Measurements from ENCODE around the gene TBC1D1.

TBC1D1 gene

DNA sequence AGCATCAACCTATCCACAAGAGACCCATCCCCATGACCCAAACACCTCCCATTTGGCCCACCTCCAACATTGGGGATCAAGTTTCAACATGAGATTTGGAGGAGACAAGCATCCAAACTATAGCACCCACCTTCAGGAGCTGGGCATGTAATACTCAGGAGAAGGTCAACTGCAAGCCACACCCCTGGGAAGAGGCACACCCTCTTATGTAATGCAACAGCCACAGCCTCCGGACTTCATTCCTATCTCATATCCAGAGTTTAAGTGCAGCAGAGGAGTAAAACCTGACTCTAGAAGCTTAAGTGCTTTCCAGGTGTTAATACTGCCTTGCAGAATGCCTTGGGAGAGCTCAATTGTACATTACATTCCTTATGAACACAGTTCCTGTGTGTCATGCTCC is 266.7 kb downstream of the TBC1D1 start:
- TF ChIP-seq, protein P1, sequence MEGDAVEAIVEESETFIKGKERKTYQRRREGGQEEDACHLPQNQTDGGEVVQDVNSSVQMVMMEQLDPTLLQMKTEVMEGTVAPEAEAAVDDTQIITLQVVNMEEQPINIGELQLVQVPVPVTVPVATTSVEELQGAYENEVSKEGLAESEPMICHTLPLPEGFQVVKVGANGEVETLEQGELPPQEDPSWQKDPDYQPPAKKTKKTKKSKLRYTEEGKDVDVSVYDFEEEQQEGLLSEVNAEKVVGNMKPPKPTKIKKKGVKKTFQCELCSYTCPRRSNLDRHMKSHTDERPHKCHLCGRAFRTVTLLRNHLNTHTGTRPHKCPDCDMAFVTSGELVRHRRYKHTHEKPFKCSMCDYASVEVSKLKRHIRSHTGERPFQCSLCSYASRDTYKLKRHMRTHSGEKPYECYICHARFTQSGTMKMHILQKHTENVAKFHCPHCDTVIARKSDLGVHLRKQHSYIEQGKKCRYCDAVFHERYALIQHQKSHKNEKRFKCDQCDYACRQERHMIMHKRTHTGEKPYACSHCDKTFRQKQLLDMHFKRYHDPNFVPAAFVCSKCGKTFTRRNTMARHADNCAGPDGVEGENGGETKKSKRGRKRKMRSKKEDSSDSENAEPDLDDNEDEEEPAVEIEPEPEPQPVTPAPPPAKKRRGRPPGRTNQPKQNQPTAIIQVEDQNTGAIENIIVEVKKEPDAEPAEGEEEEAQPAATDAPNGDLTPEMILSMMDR (IDR thresholded peaks at IDR 0.05; ENCODE audit: extremely low read depth, insufficient read depth, missing control alignments) = no peak
- in situ Hi-C loops (cut with MboI; ENCODE audit: low pct_unique_long_range_greater_than_20kb, low sequenced_read_pairs, unreplicated experiment) = no loop called here
- no peak for DNase-seq (ENCODE audit: low spot score)

DNA sequence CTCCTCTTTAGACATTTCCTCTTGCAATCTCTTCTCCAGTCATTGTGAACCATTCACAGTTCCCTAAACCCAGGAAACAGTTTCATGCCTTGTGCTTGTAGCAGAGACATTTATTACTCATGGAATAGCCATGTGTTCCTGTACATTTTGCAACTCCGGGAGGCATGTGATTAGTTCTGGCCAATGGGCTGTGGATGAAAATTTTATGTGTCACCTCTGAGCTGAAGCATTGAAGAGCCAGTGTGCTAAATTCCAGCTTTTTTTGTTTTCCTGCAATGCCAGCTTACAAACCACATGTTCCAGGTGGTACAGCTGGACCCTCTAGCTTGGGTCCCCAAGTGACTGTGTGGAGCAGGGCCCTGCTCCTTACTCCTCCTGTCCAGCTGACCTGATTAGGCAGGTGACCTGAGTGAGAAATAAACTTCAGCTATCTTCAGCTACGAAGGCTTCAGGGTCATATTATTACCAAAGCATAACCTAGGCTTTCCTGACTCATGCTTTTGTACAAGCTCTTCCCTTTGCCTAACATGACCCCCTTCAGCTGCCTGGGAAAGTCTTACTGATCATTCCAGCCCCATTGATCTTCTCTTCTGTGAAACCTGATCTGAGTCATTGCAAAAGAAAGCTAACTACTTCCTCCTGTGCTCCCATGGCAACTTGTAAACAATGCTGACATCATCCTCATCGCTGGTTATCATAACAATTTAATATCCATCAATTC is 269.8 kb downstream of the TBC1D1 start:
- TF ChIP-seq, protein P1 (IDR thresholded peaks at IDR 0.05; ENCODE audit: extremely low read depth, insufficient read depth, missing control alignments) = no peak
- DNase-seq (ENCODE audit: low spot score) = peak; percentile 85
- in situ Hi-C loops (cut with MboI; ENCODE audit: low pct_unique_long_range_greater_than_20kb, low sequenced_read_pairs, unreplicated experiment) = no loop called here

DNA sequence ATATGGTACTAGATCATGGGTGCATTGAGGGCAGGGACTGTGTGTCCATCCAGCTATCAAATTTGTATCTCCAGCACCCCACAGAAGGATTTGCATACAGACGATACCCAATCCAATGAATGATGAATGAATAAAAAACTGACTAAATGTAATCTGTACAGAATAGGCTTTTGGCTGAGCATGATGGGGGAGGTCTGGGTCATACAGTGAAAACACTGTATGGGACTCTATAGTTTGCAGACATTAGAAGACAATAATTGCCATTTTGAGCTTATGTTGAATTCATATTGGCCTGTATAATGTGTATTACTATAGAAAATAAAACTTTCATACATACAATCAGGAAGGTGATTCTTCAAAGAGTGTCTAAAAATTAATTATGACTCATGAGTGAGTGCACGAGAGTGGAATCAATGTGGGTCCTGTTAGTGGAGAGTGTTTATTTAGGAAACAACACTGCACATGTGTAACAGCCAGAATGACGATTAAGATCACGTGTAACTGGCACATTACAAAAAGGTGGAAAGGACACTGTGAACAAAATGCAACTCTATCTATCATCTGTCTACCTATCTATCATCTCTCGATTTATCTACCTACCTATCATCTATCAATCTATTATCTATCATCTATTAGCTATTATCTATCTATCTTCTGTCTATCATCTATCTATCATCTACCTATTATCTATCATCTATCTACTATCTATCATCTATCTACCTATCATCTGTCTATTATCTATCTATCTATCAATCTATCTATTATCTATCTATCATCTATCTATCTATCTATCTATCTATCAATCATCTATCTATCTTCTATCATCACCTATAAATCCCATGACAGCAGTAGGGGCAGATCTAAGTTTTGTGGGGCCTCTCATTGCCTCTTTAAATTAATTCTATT is 270.6 kb downstream of the TBC1D1 start:
- DNase-seq (ENCODE audit: low spot score) = no peak
- TF ChIP-seq, protein P1 (IDR thresholded peaks at IDR 0.05; ENCODE audit: extremely low read depth, insufficient read depth, missing control alignments) = no peak
- in situ Hi-C loops (cut with MboI; ENCODE audit: low pct_unique_long_range_greater_than_20kb, low sequenced_read_pairs, unreplicated experiment) = no loop called here

DNA sequence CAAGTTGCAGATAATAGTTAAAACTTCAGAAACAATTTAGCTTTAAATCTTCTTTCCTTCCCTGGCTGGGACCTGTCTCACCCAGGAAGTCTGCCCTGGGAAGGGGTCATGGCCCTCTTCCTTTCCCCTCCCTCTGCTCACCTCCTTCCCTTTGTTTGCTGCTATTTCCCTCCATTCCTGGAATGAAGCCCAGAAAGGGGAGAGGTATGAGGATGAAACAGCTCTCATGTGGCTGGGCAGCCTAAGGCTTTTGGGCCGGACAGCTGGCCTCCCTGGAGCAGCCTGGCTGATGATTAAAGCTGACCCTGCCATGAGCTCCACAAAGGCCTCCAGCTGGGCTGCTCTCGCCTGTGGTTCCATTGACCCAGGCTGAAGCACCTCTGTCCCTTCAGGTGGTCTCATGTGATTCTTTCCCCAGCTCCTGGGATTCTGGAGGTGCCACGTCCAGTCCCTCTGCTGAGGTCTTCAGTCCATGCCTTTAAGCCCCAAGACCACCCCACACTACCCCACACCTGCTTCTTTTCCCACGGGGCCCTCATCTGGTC is 271.4 kb downstream of the TBC1D1 start:
- in situ Hi-C loops (cut with MboI; ENCODE audit: low pct_unique_long_range_greater_than_20kb, low sequenced_read_pairs, unreplicated experiment) = no loop called here
- no peak for DNase-seq (ENCODE audit: low spot score)
- TF ChIP-seq, protein P1 (IDR thresholded peaks at IDR 0.05; ENCODE audit: extremely low read depth, insufficient read depth, missing control alignments) = no peak

DNA sequence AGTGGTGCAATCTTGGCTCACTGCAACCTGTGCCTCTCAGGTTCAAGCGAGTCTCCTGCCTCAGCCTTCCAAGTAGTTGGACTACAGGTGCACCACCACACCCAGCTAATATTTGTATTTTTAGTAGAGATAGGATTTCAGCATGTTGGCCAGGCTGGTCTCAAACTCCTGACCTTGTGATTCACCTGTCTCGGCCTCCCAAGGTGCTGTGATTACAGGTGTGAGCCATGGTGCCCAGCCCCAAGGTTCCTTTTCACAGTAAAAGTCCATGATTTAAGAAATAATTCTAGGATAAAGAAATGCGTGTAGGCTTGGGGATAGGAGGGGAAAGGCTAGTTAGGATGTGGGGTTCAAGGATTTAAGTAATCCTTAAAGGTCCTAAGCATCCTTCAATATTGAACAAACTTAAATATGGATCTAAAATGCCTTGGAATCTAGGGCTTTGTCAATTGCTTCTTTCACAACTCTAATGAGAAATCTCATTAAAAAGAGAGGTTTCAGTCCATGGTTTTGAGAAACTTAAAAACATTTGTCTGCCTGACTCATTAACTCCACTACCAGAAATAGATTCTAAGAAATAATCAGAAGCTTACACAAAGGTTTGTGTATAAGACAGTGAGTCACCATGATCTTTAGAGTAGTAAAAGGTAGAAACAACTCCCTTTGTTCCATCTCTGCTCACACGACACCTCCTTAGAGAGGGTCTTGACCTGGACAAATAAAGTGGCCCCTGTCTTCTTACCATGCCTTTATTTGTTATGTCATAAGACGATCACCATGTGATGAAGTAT is 272.5 kb downstream of the TBC1D1 start:
- DNase-seq (ENCODE audit: low spot score) = peak; percentile 55
- in situ Hi-C loops (cut with MboI; ENCODE audit: low pct_unique_long_range_greater_than_20kb, low sequenced_read_pairs, unreplicated experiment) = no loop called here
- TF ChIP-seq, protein P1 (IDR thresholded peaks at IDR 0.05; ENCODE audit: extremely low read depth, insufficient read depth, missing control alignments) = no peak

DNA sequence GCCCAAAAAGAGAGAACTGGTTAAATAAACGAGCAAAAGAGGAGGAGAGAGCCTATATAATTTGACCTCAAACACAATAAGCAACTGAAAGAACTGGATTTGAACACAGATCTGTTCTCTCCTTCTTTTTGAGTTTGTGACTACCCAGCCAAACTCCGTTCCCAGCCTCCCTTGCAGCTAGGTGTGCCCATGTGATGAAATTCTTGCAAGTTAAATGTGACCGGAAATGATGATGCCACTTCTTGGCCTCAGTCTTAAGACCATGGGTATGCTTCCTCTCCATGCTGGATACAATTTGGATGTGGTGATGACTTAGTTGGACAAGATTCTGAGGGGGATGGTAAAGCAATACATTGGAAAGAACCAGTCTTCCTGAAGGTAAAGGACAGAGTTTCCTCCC is 273.5 kb downstream of the TBC1D1 start:
- DNase-seq (ENCODE audit: low spot score) = no peak
- in situ Hi-C loops (cut with MboI; ENCODE audit: low pct_unique_long_range_greater_than_20kb, low sequenced_read_pairs, unreplicated experiment) = no loop called here
- TF ChIP-seq, protein P1 (IDR thresholded peaks at IDR 0.05; ENCODE audit: extremely low read depth, insufficient read depth, missing control alignments) = no peak

Measured in GM13977 (cell line).